GM12878 (cell line): ENCODE results near the gene SSH2. TPM values are rescaled to one million over a fixed set of nuclear protein-coding genes. Genes with fewer than 3 reads are reported as not detected.

Source experiments
- ATAC-seq: fragments of 200-7000 bp; cut with Tn5 transposase; 3 replicates; pipeline ENCODE4 v1.9.1; 2020; ENCODE audit warnings: mild to moderate bottlenecking, moderate library complexity
- BruUV-seq: library from RNA; stranded (reverse); fragments of 400-500 nt; replicated peaks from 2 replicates; lab custom pipeline; 2021; lab: Mats Ljungman, UMichigan
- CTCF ChIA-PET: fragments of 300-600 bp; sonication (Branson Sonifier 250); formaldehyde crosslinking; extraction: SDS; loops from one replicate; lab custom pipeline; 2021; ENCODE audit warnings: inconsistent platforms; lab: Yijun Ruan, JAX
- POLR2A ChIA-PET: fragments of 350-600 bp; formaldehyde crosslinking; extraction: SDS; loops from one replicate; lab custom pipeline; 2021; ENCODE audit warnings: inconsistent platforms; lab: Charles Lee
- RAD21 ChIA-PET: fragments of 300-600 bp; sonication (Branson Sonifier 250); formaldehyde crosslinking; loops from one replicate; lab custom pipeline; 2023; ENCODE audit warnings: antibody characterized with exemption; ENCODE audit not compliant: unreplicated experiment; lab: Charles Lee
- SMC1A ChIA-PET: fragments of 300-600 bp; sonication (Branson Sonifier 250); formaldehyde crosslinking; loops from one replicate; lab custom pipeline; 2023; ENCODE audit not compliant: unreplicated experiment, uncharacterized antibody; lab: Charles Lee
- DNase-seq: peaks from one replicate; pipeline ENCODE4 v3.0.0-alpha.2; 2011; ENCODE audit warnings: low read depth, low spot score
- FAIRE-seq: peaks from 3 replicates; lab custom pipeline; 2011; peaks lifted over from hg19 to GRCh38; lab: Jason Lieb, UNC
- H2AFZ ChIP-seq: 2 replicates; pipeline ENCODE4 v1.6.0; 2011; ENCODE audit warnings: low read depth, low read length, control low read depth; ENCODE audit not compliant: control insufficient read depth
- H3K27ac ChIP-seq: 2 replicates; pipeline ENCODE4 v1.5.1; 2011; ENCODE audit warnings: control low read depth; ENCODE audit not compliant: control insufficient read depth, insufficient read depth
- H3K27me3 ChIP-seq, 2 experiments: replicated peaks in 1 of 2; 2 replicates each; pipeline versions ENCODE4 v1.6.0 to v1.6.1; 2011; ENCODE audit warnings: low read length in 1 of 2; ENCODE audit not compliant: control insufficient read depth in 2 of 2, insufficient read depth in 2 of 2
- H3K36me3 ChIP-seq, 2 experiments: 2 replicates each; pipeline ENCODE4 v1.5.1; 2011; ENCODE audit warnings: low read length in 1 of 2; ENCODE audit not compliant: control insufficient read depth in 2 of 2, insufficient read depth in 2 of 2
- H3K4me1 ChIP-seq: 2 replicates; pipeline ENCODE4 v1.6.1; 2011; ENCODE audit warnings: mild to moderate bottlenecking, low read length, moderate library complexity, mixed read lengths; ENCODE audit not compliant: control insufficient read depth, insufficient read depth
- H3K4me2 ChIP-seq: 2 replicates; pipeline ENCODE4 v1.6.0; 2011; ENCODE audit warnings: control low read depth; ENCODE audit not compliant: control insufficient read depth, insufficient read depth
- H3K4me3 ChIP-seq: fragments of 200-600 bp; sonication (generic); 2 replicates; pipeline ENCODE4 v1.5.1; 2016
- H3K79me2 ChIP-seq: 2 replicates; pipeline ENCODE4 v1.6.0; 2011; ENCODE audit warnings: low read length; ENCODE audit not compliant: control insufficient read depth, insufficient read depth
- H3K9ac ChIP-seq: 2 replicates; pipeline ENCODE4 v1.8.0; 2011; ENCODE audit warnings: low read length, control low read depth, mixed read lengths; ENCODE audit not compliant: control insufficient read depth, insufficient read depth
- H3K9me3 ChIP-seq: replicated peaks from 3 replicates; pipeline ENCODE4 v1.5.1; 2011; ENCODE audit warnings: mild to moderate bottlenecking, low read length; ENCODE audit not compliant: control insufficient read depth, insufficient read depth
- H4K20me1 ChIP-seq: 2 replicates; pipeline ENCODE4 v1.6.0; 2011; ENCODE audit not compliant: control insufficient read depth, insufficient read depth
- BCL3 ChIP-seq: IDR thresholded peaks from 2 replicates; pipeline ENCODE4 v1.6.1; 2011; ENCODE audit warnings: borderline replicate concordance, low read depth, mild to moderate bottlenecking, moderate library complexity, low read length; ENCODE audit not compliant: insufficient read depth, poor library complexity, severe bottlenecking
- BMI1 ChIP-seq: fragments of 450-650 bp; IDR thresholded peaks from 2 replicates; pipeline ENCODE4 v1.6.1; 2016; ENCODE audit warnings: mild to moderate bottlenecking, moderate library complexity, borderline replicate concordance
- CBX3 ChIP-seq: fragments of 200-600 bp; sonication (generic); IDR thresholded peaks from 2 replicates; pipeline ENCODE4 v1.6.1; 2016; ENCODE audit warnings: low read depth, borderline replicate concordance
- FOS ChIP-seq: IDR thresholded peaks from 3 replicates; pipeline ENCODE4 v1.6.1; 2011; ENCODE audit warnings: borderline replicate concordance; ENCODE audit not compliant: insufficient read length; ENCODE audit errors: extremely low read depth
- HSF1 ChIP-seq: fragments of 150-350 bp; IDR thresholded peaks from 2 replicates; pipeline ENCODE4 v1.6.1; 2014; ENCODE audit warnings: mild to moderate bottlenecking, low read depth, low read length
- KAT2A ChIP-seq: conservative IDR thresholded peaks from 2 replicates; pipeline ENCODE4 v1.6.1; 2011; ENCODE audit warnings: low read depth, low read length; ENCODE audit not compliant: control insufficient read depth
- KLF5 ChIP-seq: fragments of 450-650 bp; IDR thresholded peaks from 2 replicates; pipeline ENCODE4 v1.6.1; 2014; ENCODE audit warnings: mild to moderate bottlenecking; ENCODE audit not compliant: partially characterized antibody
- NR2C1 ChIP-seq: fragments of 450-650 bp; IDR thresholded peaks from 2 replicates; pipeline ENCODE4 v1.6.1; 2017; ENCODE audit warnings: antibody characterized with exemption, mild to moderate bottlenecking, moderate library complexity
- RAD21 ChIP-seq: IDR thresholded peaks from 2 replicates; pipeline ENCODE4 v1.6.1; 2011; ENCODE audit warnings: mild to moderate bottlenecking, low read depth, low read length, moderate library complexity; ENCODE audit not compliant: insufficient read depth
- RB1 ChIP-seq: fragments of 450-650 bp; formaldehyde crosslinking; IDR thresholded peaks from 2 replicates; pipeline ENCODE4 v1.6.1; 2017; ENCODE audit warnings: mild to moderate bottlenecking, borderline replicate concordance
- RFX5 ChIP-seq: IDR thresholded peaks from 2 replicates; pipeline ENCODE4 v1.6.1; 2011; ENCODE audit warnings: low read depth, low read length, improper control_type of control experiment
- SREBF1 ChIP-seq: IDR thresholded peaks from 2 replicates; pipeline ENCODE4 v1.6.1; 2012; ENCODE audit warnings: mild to moderate bottlenecking, low read length
- TARDBP ChIP-seq: IDR thresholded peaks from 2 replicates; pipeline ENCODE4 v1.6.1; 2016; ENCODE audit warnings: borderline replicate concordance
- YY1 ChIP-seq: IDR thresholded peaks from 2 replicates; pipeline ENCODE4 v1.6.1; 2011; ENCODE audit warnings: low read depth, mild to moderate bottlenecking, low read length
- ZBTB33 ChIP-seq: fragments of 450-650 bp; IDR thresholded peaks from 2 replicates; pipeline ENCODE4 v1.6.1; 2017; ENCODE audit warnings: mild to moderate bottlenecking
- WGBS: methylation state at CpG from one replicate; pipeline ENCODE4 v1.1.6; 2016; ENCODE audit warnings: low lambda C conversion rate; ENCODE audit not compliant: insufficient replicate concordance, insufficient coverage; ENCODE audit errors: missing lambda C conversion rate; 5-methylcytosine and 5-hydroxymethylcytosine counted together
- in situ Hi-C: fragments of 300-500 bp; cut with MboI; formaldehyde crosslinking; loops from 9 replicates; pipeline ENCODE4 v1.14.3; 2018; ENCODE audit warnings: mixed read lengths
- intact Hi-C: fragments of 100-400 bp; cut with micrococcal nuclease; formaldehyde crosslinking; loops from one replicate; pipeline ENCODE4 v1.14.2; 2022; ENCODE audit not compliant: unreplicated experiment
- polyA plus RNA-seq, 11 experiments: library from polyadenylated mRNA; depleted of rRNA in 4 of 11; unstranded in 6 of 11; stranded (reverse) in 5 of 11; fragments of >200 nt; fragmentation: Nextera tagmentation in 4 of 11; fragmentation: Illumina TruSeq in 1 of 11; extraction: Ambion mirVana in 4 of 11; extraction: Trizol in 1 of 11; gene quantifications; 1 replicate in 1 of 11; 2 replicates in 10 of 11; pipeline versions ENCODE4 v1.2.1 to v1.2.3, GENCODE V29; 2011 to 2016; ENCODE audit warnings: inconsistent platforms in 2 of 11, missing spikeins in 2 of 11, low read depth in 1 of 11
- total RNA-seq, 4 experiments: library from RNA; depleted of rRNA in 3 of 4; stranded (reverse); fragments of >200 nt in 3 of 4; fragmentation: Illumina TruSeq in 1 of 4; extraction: Trizol in 1 of 4; gene quantifications; 2 replicates each; pipeline versions ENCODE4 v1.2.1 to v1.2.3, GENCODE V29; 2013 to 2021

Gene SSH2
- total and polyA plus RNA-seq, 10 of the 15 experiments (the other 5 are each of a cell fraction or from before 2014, with no cell fraction given), result 9.3 to 65.9 (median 34.0) TPM

GRCh38 chr17:29848737-29849136 lies 81.3 kb downstream of the SSH2 start:
- H3K79me2 ChIP-seq, result no peaks in the 10 kb centered on the region

More at GRCh38 chr17:29848737-29849136, 81.3 kb downstream of the SSH2 start:
- no peaks in the 10 kb centered on the region; the same call in 1 of the 2 replicates for H3K4me1 ChIP-seq
- SMC1A ChIA-PET, result interaction anchor here (1.1 to 4.8 kb wide), 2 partner anchors 18 to 82 kb away, joined by 4 to 35 read pairs; partner anchors contain the start of gene SSH2
- H4K20me1 ChIP-seq, result no peaks in the 10 kb centered on the region
- no peaks in the 10 kb centered on the region for H3K27me3 ChIP-seq
- no peak overlapping the region for H3K9ac ChIP-seq
- CTCF ChIA-PET, result interaction anchor here (0.5 to 7.6 kb wide), 5 partner anchors 12 to 82 kb away, joined by 3 to 53 read pairs (median 4); partner anchors contain the start of gene SSH2
- no peak for DNase-seq
- no peaks in the 10 kb centered on the region; a peak in 1 of 4 replicates for H3K36me3 ChIP-seq
- no TSS peak for BruUV-seq
- WGBS, result 92% methylated on average over 3 of the region's 3 CpGs
- no peak for ATAC-seq
- H3K4me2 ChIP-seq, result no peak overlapping the region
- H3K27ac ChIP-seq, result no peak overlapping the region
- TF ChIP-seq SREBF1 (no peak), FOS (no peak), ZBTB33 (no peak), BCL3 (no peak), KLF5 (no peak), CBX3 (no peak), RFX5 (no peak), YY1 (no peak), RAD21 (no peak), TARDBP (no peak), RB1 (no peak), KAT2A (no peak), NR2C1 (no peak), BMI1 (no peak), HSF1 (no peak)
- no peak for FAIRE-seq
- POLR2A ChIA-PET, result interaction anchor here (0.6 to 3.6 kb wide), 2 partner anchors 82 to 1794 kb away, joined by 3 to 20 read pairs; partner anchors contain the start of gene SSH2
- intact Hi-C loops (loop anchor here (5.0 kb wide), 1 partner anchor 84 kb away; the partner anchor contains the start of gene SSH2), in situ Hi-C loops (no loop called here)
- no peak overlapping the region for H3K4me3 ChIP-seq
- RAD21 ChIA-PET, result interaction anchor here (0.7 to 6.7 kb wide), 2 partner anchors 82 to 132 kb away, joined by 3 to 40 read pairs; partner anchors contain the start of gene SSH2
- no peaks in the 10 kb centered on the region for H3K9me3 ChIP-seq
- no peak overlapping the region for H2AFZ ChIP-seq
